ENCODE data around the gene GRID2. TPM values are rescaled to one million over a fixed set of nuclear protein-coding genes. Genes with fewer than 3 reads are reported as not detected.

The GRID2 gene
- total RNA-seq, 4 donors from 2014 or later = 0.16 TPM; not detected in 3

- no peak for DNase-seq
- no peaks in the 10 kb centered on the region for H3K9me3 ChIP-seq
- TF ChIP-seq CTCF (IDR thresholded peaks at IDR 0.05) = no peak
- no peak for TF ChIP-seq EP300 (IDR thresholded peaks at IDR 0.05; ENCODE audit: low read depth)
- no peak for TF ChIP-seq POLR2A (IDR thresholded peaks at IDR 0.05)
- no peak for TF ChIP-seq POLR2AphosphoS5 (IDR thresholded peaks at IDR 0.05)
- H3K4me3 ChIP-seq = no peak overlapping the region
- H3K27me3 ChIP-seq = no peaks in the 10 kb centered on the region
- 83% methylated on average over 5 of the region's 5 CpGs; no CpG with 5 or more reads in 1 of the 2 donors for WGBS, 2 donors (ENCODE audit: low coverage in 1 of 2)
- in situ Hi-C loops (cut with MboI; ENCODE audit: low pct_ligation_motif_present in 1 of 4, low pct_unique_long_range_greater_than_20kb in 1 of 4, low sequenced_read_pairs in 3 of 4) = no loop called here
- H3K36me3 ChIP-seq = no peaks in the 10 kb centered on the region
- intact Hi-C loops (cut with DNase I; ENCODE audit: low total_unique reads) = no loop called here
- H3K4me1 ChIP-seq = peaks cover 0 to 4% (median 0%) of the 10 kb centered on the region in 4 donors
- no peak overlapping the region for H3K27ac ChIP-seq
Observed at GRCh38 chr4:93767917-93768316, 1464.2 kb downstream of the GRID2 start.

GRCh38 chr4:93770201-93770600, 1466.4 kb downstream of the GRID2 start:
- DNase-seq = no peak
- Histone ChIP-seq H3K4me1 (peaks cover 0 to 4% (median 0%) of the 10 kb centered on the region in 4 donors), H3K27ac (no peak overlapping the region), H3K36me3 (no peaks in the 10 kb centered on the region), H3K27me3 (no peaks in the 10 kb centered on the region), H3K9me3 (no peaks in the 10 kb centered on the region), H3K4me3 (no peak overlapping the region)
- WGBS, 2 donors (ENCODE audit: low coverage in 1 of 2) = 75 to 82% methylated on average over 1 of the region's 1 CpG
- intact Hi-C loops (cut with DNase I; ENCODE audit: low total_unique reads) = no loop called here
- TF ChIP-seq POLR2AphosphoS5 (IDR thresholded peaks at IDR 0.05) (no peak), EP300 (IDR thresholded peaks at IDR 0.05; ENCODE audit: low read depth) (no peak), CTCF (IDR thresholded peaks at IDR 0.05) (no peak), POLR2A (IDR thresholded peaks at IDR 0.05) (no peak)
- in situ Hi-C loops (cut with MboI; ENCODE audit: low pct_ligation_motif_present in 1 of 4, low pct_unique_long_range_greater_than_20kb in 1 of 4, low sequenced_read_pairs in 3 of 4) = no loop called here

GRCh38 chr4:93771640-93772411, 1468.1 kb downstream of the GRID2 start:
- H3K4me1 ChIP-seq = peaks cover 0 to 4% (median 0%) of the 10 kb centered on the region in 4 donors
- intact Hi-C loops (cut with DNase I; ENCODE audit: low total_unique reads) (no loop called here), in situ Hi-C loops (cut with MboI; ENCODE audit: low pct_ligation_motif_present in 1 of 4, low pct_unique_long_range_greater_than_20kb in 1 of 4, low sequenced_read_pairs in 3 of 4) (no loop called here)
- no peak for DNase-seq
- no peaks in the 10 kb centered on the region for H3K9me3 ChIP-seq
- peak overlapping the region in 3 of 4 donors; percentile 5 to 16 (median 9) for H3K4me3 ChIP-seq
- WGBS, 2 donors (ENCODE audit: low coverage in 1 of 2) = 30 to 54% methylated on average over 8 of the region's 8 CpGs
- no peaks in the 10 kb centered on the region for H3K36me3 ChIP-seq
- TF ChIP-seq CTCF (IDR thresholded peaks at IDR 0.05) (no peak), EP300 (IDR thresholded peaks at IDR 0.05; ENCODE audit: low read depth) (no peak), POLR2AphosphoS5 (IDR thresholded peaks at IDR 0.05) (no peak)
- H3K27me3 ChIP-seq = no peaks in the 10 kb centered on the region
- no peak overlapping the region for H3K27ac ChIP-seq

- H3K4me3 ChIP-seq = no peak overlapping the region
- TF ChIP-seq CTCF (IDR thresholded peaks at IDR 0.05) = no peak
- TF ChIP-seq EP300 (IDR thresholded peaks at IDR 0.05; ENCODE audit: low read depth) = no peak
- no peak for TF ChIP-seq POLR2AphosphoS5 (IDR thresholded peaks at IDR 0.05)
- TF ChIP-seq POLR2A (IDR thresholded peaks at IDR 0.05) = no peak
- peaks cover 0 to 4% (median 0%) of the 10 kb centered on the region in 4 donors for H3K4me1 ChIP-seq
- in situ Hi-C loops (cut with MboI; ENCODE audit: low pct_ligation_motif_present in 1 of 4, low pct_unique_long_range_greater_than_20kb in 1 of 4, low sequenced_read_pairs in 3 of 4) = no loop called here
- no peak for DNase-seq
- no peaks in the 10 kb centered on the region for H3K9me3 ChIP-seq
- no peaks in the 10 kb centered on the region for H3K27me3 ChIP-seq
- H3K27ac ChIP-seq = no peak overlapping the region
- intact Hi-C loops (cut with DNase I; ENCODE audit: low total_unique reads) = no loop called here
- H3K36me3 ChIP-seq = no peaks in the 10 kb centered on the region
Observed at GRCh38 chr4:93772858-93773257, 1469.1 kb downstream of the GRID2 start.

Measured in transverse colon (tissue), 4 donors.